Gastroesophageal sphincter (tissue), 4 donors: ENCODE results near the gene GPR4. TPM values are rescaled to one million over a fixed set of nuclear protein-coding genes. Genes with fewer than 3 reads are reported as not detected.

Source experiments
- ATAC-seq: fragments of 150-250 bp; one replicate; pipeline ENCODE4 v1.9.1; 2016; ENCODE audit warnings: mild to moderate bottlenecking, moderate library complexity
- H3K27ac ChIP-seq, 4 donors: fragments of 200-600 bp; sonication (generic) in 3 of 4; 1 replicate in 3 of 4; 2 replicates in 1 of 4; pipeline ENCODE4 v1.5.1; 2016 to 2019
- H3K27me3 ChIP-seq: fragments of 200-600 bp; sonication (generic); one replicate; pipeline ENCODE4 v1.5.1; 2019
- H3K36me3 ChIP-seq, 2 donors: fragments of 200-600 bp; sonication (generic); one replicate each; pipeline ENCODE4 v1.5.1; 2019; ENCODE audit warnings: control low read depth in 1 of 2
- H3K4me1 ChIP-seq, 3 donors: fragments of 200-600 bp; sonication (generic); 1 replicate in 2 of 3; 2 replicates in 1 of 3; pipeline ENCODE4 v1.5.1; 2016 to 2019; ENCODE audit warnings: control low read depth in 2 of 3
- H3K4me3 ChIP-seq, 2 donors: fragments of 200-600 bp; sonication (generic); one replicate each; pipeline ENCODE4 v1.5.1; 2019; ENCODE audit warnings: mild to moderate bottlenecking in 1 of 2, moderate library complexity in 1 of 2
- H3K9me3 ChIP-seq, 3 donors: fragments of 200-600 bp; sonication (generic); one replicate each; pipeline ENCODE4 v1.5.1; 2017 to 2019; ENCODE audit warnings: control low read depth in 2 of 3
- EP300 ChIP-seq: sonication (generic); formaldehyde crosslinking; IDR thresholded peaks from one replicate; pipeline ENCODE4 v1.6.1; 2017; ENCODE audit warnings: antibody characterized with exemption, mild to moderate bottlenecking
- POLR2A ChIP-seq, 2 donors: fragments of 450-650 bp; IDR thresholded peaks; one replicate each; pipeline ENCODE4 v1.6.1; 2017; ENCODE audit warnings: antibody characterized with exemption in 2 of 2, mild to moderate bottlenecking in 2 of 2, moderate library complexity in 1 of 2
- POLR2AphosphoS5 ChIP-seq: sonication (generic); formaldehyde crosslinking; IDR thresholded peaks from one replicate; pipeline ENCODE4 v1.6.1; 2017; ENCODE audit warnings: antibody characterized with exemption
- WGBS, 2 donors: methylation state at CpG; one replicate each; pipeline ENCODE4 v1.1.5; 2018; ENCODE audit warnings: low coverage in 1 of 2; 5-methylcytosine and 5-hydroxymethylcytosine counted together
- total RNA-seq, 4 donors: library from RNA; depleted of rRNA; stranded (reverse); fragments of >200 nt; gene quantifications; one replicate each; pipeline ENCODE4 v1.1.0, GENCODE V29; 2016
- TF ChIP-seq, protein P1 (sequence below), 4 experiments: fragments of 200-600 bp in 2 of 4; fragments of 450-650 bp in 2 of 4; sonication (generic) in 1 of 4; IDR thresholded peaks; one replicate each; pipeline ENCODE4 v1.5.1; 2017 to 2019; ENCODE audit warnings: antibody characterized with exemption in 4 of 4, mild to moderate bottlenecking in 2 of 4, moderate library complexity in 2 of 4

The GPR4 gene
- total RNA-seq, 4 donors from 2014 or later, result 0.62 to 4.4 (median 2.8) TPM

- H3K27me3 ChIP-seq, result peaks cover 13% of the 10 kb centered on the region
- peaks cover 0 to 15% (median 8%) of the 10 kb centered on the region in 3 donors for H3K4me1 ChIP-seq
- TF ChIP-seq POLR2AphosphoS5, result peak; percentile 39
- TF ChIP-seq EP300, result no peak
- TF ChIP-seq, protein P1, sequence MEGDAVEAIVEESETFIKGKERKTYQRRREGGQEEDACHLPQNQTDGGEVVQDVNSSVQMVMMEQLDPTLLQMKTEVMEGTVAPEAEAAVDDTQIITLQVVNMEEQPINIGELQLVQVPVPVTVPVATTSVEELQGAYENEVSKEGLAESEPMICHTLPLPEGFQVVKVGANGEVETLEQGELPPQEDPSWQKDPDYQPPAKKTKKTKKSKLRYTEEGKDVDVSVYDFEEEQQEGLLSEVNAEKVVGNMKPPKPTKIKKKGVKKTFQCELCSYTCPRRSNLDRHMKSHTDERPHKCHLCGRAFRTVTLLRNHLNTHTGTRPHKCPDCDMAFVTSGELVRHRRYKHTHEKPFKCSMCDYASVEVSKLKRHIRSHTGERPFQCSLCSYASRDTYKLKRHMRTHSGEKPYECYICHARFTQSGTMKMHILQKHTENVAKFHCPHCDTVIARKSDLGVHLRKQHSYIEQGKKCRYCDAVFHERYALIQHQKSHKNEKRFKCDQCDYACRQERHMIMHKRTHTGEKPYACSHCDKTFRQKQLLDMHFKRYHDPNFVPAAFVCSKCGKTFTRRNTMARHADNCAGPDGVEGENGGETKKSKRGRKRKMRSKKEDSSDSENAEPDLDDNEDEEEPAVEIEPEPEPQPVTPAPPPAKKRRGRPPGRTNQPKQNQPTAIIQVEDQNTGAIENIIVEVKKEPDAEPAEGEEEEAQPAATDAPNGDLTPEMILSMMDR (IDR thresholded peaks at IDR 0.05), result peak in 3 of 4 experiments; percentile 85 to 96 (median 91)
- peak overlapping the region in 1 of 2 donors; percentile 29 for H3K4me3 ChIP-seq
- H3K36me3 ChIP-seq, result peaks cover 0 to 38% of the 10 kb centered on the region in 2 donors
- 3 to 100% methylated on average over 1 to 22 of the region's 28 CpGs for WGBS, 2 donors
- H3K9me3 ChIP-seq, result no peaks in the 10 kb centered on the region
- ATAC-seq, result peak; percentile 79
- H3K27ac ChIP-seq, result peak overlapping the region in 3 of 4 donors; percentile 0 to 59 (median 40)
Measured at GRCh38 chr19:45607071-45608029, 5.3 kb upstream of the GPR4 start.

DNA sequence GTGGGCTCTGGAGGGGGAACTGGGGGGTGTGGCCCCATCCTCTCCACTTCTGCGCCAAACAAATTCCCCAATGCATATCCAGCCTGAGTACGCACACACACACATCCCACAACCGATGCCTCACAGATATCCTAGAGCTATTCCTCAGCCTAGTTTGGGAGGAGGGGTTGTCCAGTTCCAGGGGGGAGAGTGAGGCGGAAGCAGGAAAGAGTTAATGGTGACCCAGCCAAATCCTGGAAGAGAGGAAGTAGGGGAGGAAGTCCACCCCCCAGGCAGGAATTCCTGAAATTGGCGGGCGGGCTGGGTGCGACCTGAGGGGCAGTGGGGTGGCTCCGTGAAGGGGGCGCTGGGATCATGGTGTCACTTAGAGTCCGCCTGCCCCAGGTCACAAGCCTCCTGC is 897 bp downstream of the GPR4 start:
- Histone ChIP-seq H3K4me1 (peaks cover 0 to 47% (median 0%) of the 10 kb centered on the region in 3 donors), H3K9me3 (no peaks in the 10 kb centered on the region), H3K4me3 (peak overlapping the region in 1 of 2 donors; percentile 52), H3K27ac (peak overlapping the region in 3 of 4 donors; percentile 38 to 74 (median 43)), H3K36me3 (no peaks in the 10 kb centered on the region), H3K27me3 (peaks cover 76% of the 10 kb centered on the region)
- no peak for TF ChIP-seq EP300
- ATAC-seq, result peak; percentile 9
- WGBS, 2 donors, result 25% methylated on average over 3 of the region's 10 CpGs; no CpG with 5 or more reads in 1 of the 2 donors

DNA sequence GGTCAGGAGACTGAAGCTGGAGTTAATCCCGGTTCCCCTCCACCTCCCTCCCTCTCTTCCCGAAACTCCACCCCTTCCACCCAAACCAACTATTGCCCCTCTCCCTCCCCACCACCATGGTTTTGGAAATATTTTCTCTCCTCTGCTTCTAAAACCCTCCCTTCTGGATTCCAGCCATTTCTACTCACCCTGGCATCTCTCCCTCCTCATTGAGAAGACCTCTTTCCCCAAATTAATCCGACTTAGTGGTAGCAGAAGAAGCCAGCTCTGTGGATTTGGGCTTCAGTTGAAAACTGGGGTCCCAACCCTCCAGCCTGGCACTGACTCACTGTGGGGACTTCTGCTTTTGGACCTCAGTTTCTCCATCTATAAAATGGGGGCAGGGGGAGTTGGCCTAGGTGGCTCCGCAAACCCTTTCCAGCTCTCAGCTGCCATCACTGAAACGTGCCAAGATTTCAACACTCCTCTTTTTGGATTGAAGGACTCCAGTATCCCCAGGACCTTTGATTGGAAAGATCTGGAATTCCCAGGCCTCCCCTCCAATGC is 1.6 kb downstream of the GPR4 start:
- WGBS, 2 donors, result 25 to 43% methylated on average over 3 to 5 of the region's 5 CpGs
- H3K9me3 ChIP-seq, result no peaks in the 10 kb centered on the region
- ATAC-seq, result no peak

DNA sequence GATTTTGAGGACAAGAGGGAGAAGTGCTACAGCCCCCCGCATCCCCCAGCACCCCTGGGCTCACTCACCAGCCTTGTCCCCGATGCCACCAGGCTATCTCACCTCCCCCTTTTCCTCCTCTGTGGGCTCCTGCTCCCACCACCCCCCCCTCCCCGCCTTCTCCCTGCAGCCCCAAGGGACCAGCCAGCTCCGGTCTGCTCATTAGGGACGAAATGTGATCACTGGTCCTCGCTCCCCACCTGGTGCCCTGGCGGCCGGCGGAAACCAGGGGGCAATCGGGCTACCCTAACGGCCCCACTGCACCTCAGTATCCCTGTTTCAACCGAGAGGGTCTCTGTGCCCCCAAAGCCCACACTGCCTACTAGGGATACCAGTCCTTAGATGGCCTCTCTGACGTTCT is 2.7 kb downstream of the GPR4 start:
- H3K27me3 ChIP-seq, result peaks cover 94% of the 10 kb centered on the region
- no peak for ATAC-seq
- no peaks in the 10 kb centered on the region for H3K36me3 ChIP-seq
- H3K9me3 ChIP-seq, result no peaks in the 10 kb centered on the region
- TF ChIP-seq POLR2AphosphoS5 (no peak), EP300 (no peak), POLR2A (IDR thresholded peaks at IDR 0.05) (no peak)
- TF ChIP-seq, protein P1 (IDR thresholded peaks at IDR 0.05), result no peak
- no peak overlapping the region for H3K4me3 ChIP-seq
- H3K27ac ChIP-seq, result peak overlapping the region in 3 of 4 donors; percentile 12 to 74 (median 37)
- WGBS, 2 donors, result 0 to 7% methylated on average over 3 to 6 of the region's 13 CpGs
- peaks cover 0 to 47% (median 0%) of the 10 kb centered on the region in 3 donors for H3K4me1 ChIP-seq

More for the DNA sequence above, 1.6 kb downstream of the GPR4 start:
- Histone ChIP-seq H3K4me1 (peaks cover 0 to 47% (median 0%) of the 10 kb centered on the region in 3 donors), H3K4me3 (no peak overlapping the region), H3K27me3 (peaks cover 83% of the 10 kb centered on the region), H3K27ac (peak overlapping the region in 3 of 4 donors; percentile 22 to 74 (median 43)), H3K36me3 (no peaks in the 10 kb centered on the region)
- no peak for TF ChIP-seq POLR2A (IDR thresholded peaks at IDR 0.05)
- TF ChIP-seq, protein P1 (IDR thresholded peaks at IDR 0.05), result no peak
- TF ChIP-seq POLR2AphosphoS5, result no peak
- TF ChIP-seq EP300, result no peak

- 0 to 1% methylated on average over 3 to 12 of the region's 22 CpGs for WGBS, 2 donors
- TF ChIP-seq EP300 (no peak), POLR2AphosphoS5 (no peak), POLR2A (IDR thresholded peaks at IDR 0.05) (no peak)
- TF ChIP-seq, protein P1 (IDR thresholded peaks at IDR 0.05), result no peak
- Histone ChIP-seq H3K4me1 (peaks cover 0 to 47% (median 0%) of the 10 kb centered on the region in 3 donors), H3K27ac (peak overlapping the region in 2 of 4 donors; percentile 42 to 74), H3K36me3 (no peaks in the 10 kb centered on the region), H3K9me3 (no peaks in the 10 kb centered on the region), H3K4me3 (peak overlapping the region in 1 of 2 donors; percentile 20), H3K27me3 (peaks cover 100% of the 10 kb centered on the region)
- no peak for ATAC-seq
Measured at GRCh38 chr19:45598267-45599001, 3.6 kb downstream of the GPR4 start.
